Measurements from ENCODE around the gene DMBT1. TPM values are rescaled to one million over a fixed set of nuclear protein-coding genes. Genes with fewer than 3 reads are reported as not detected.

DMBT1 gene
- total RNA-seq, 1 donor from 2014 or later, result not detected

- no peak overlapping the region for H2AFZ ChIP-seq (ENCODE audit: low read depth, low read length)
- Mint-ChIP-seq H3K4me1 (ENCODE audit: low read depth, unreplicated experiment) (peaks cover 8% of the 10 kb centered on the region), H3K27me3 (ENCODE audit: low read depth, unreplicated experiment) (peaks cover 51% of the 10 kb centered on the region), H3K4me3 (ENCODE audit: unreplicated experiment) (no peak overlapping the region), H3K27ac (ENCODE audit: unreplicated experiment) (no peak overlapping the region), H3K36me3 (ENCODE audit: low read depth, unreplicated experiment) (peaks cover 3% of the 10 kb centered on the region), H3K9me3 (ENCODE audit: unreplicated experiment) (peaks cover 7% of the 10 kb centered on the region)
- H3K9me3 ChIP-seq (ENCODE audit: insufficient read depth, low read depth, low read length), result no peaks in the 10 kb centered on the region
- H3K4me2 ChIP-seq (ENCODE audit: low read length), result peak overlapping the region; percentile 23
- H3K36me3 ChIP-seq (ENCODE audit: insufficient read depth, low read length), result no peaks in the 10 kb centered on the region
- TF ChIP-seq, protein P1, sequence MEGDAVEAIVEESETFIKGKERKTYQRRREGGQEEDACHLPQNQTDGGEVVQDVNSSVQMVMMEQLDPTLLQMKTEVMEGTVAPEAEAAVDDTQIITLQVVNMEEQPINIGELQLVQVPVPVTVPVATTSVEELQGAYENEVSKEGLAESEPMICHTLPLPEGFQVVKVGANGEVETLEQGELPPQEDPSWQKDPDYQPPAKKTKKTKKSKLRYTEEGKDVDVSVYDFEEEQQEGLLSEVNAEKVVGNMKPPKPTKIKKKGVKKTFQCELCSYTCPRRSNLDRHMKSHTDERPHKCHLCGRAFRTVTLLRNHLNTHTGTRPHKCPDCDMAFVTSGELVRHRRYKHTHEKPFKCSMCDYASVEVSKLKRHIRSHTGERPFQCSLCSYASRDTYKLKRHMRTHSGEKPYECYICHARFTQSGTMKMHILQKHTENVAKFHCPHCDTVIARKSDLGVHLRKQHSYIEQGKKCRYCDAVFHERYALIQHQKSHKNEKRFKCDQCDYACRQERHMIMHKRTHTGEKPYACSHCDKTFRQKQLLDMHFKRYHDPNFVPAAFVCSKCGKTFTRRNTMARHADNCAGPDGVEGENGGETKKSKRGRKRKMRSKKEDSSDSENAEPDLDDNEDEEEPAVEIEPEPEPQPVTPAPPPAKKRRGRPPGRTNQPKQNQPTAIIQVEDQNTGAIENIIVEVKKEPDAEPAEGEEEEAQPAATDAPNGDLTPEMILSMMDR (IDR thresholded peaks at IDR 0.05; ENCODE audit: insufficient read depth, low read depth, low read length), result no peak
- no peak overlapping the region for H3K27ac ChIP-seq (ENCODE audit: low read depth, low read length)
- no peak overlapping the region for H3K9ac ChIP-seq (ENCODE audit: low read length)
- FAIRE-seq (no peak), DNase-seq (ENCODE audit: low read depth) (no peak)
- H3K79me2 ChIP-seq (ENCODE audit: insufficient read depth, low read length), result no peaks in the 10 kb centered on the region
- H4K20me1 ChIP-seq (ENCODE audit: insufficient read depth, low read length), result no peaks in the 10 kb centered on the region
- no peak overlapping the region for H3K4me3 ChIP-seq (ENCODE audit: insufficient read depth, low read depth, low read length)
- no peaks in the 10 kb centered on the region for H3K4me1 ChIP-seq (ENCODE audit: insufficient read depth, low read length)
- peaks cover 31% of the 10 kb centered on the region for H3K27me3 ChIP-seq (ENCODE audit: insufficient read depth, low read length)
Observed at GRCh38 chr10:122561212-122561611, 658 bp downstream of the DMBT1 start.

DNA sequence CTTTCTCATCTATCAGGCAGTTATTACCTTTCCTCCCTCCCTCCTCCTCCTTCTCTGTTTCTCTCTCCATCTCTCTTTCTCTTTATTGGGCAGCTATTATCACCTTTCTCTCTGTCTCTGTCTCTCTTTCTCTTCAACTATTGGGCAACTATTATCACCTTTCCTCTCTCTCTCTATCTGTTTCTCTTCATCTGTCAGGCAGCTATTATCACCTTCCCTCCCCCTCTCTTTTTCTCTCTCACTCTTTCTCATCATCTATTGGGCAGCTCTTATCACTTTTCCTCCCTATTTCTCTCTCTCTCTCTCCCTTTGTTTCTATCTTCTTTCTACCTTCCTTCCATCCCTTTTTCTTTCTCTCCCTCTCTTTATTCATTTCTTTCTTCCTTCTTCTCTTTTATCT is 1.2 kb downstream of the DMBT1 start:
- TF ChIP-seq, protein P1 (IDR thresholded peaks at IDR 0.05; ENCODE audit: insufficient read depth, low read depth, low read length), result no peak
- TF ChIP-seq EZH2 (IDR thresholded peaks at IDR 0.05; ENCODE audit: insufficient read depth, low read length), result no peak
- peaks cover 31% of the 10 kb centered on the region for H3K27me3 ChIP-seq (ENCODE audit: insufficient read depth, low read length)

DNA sequence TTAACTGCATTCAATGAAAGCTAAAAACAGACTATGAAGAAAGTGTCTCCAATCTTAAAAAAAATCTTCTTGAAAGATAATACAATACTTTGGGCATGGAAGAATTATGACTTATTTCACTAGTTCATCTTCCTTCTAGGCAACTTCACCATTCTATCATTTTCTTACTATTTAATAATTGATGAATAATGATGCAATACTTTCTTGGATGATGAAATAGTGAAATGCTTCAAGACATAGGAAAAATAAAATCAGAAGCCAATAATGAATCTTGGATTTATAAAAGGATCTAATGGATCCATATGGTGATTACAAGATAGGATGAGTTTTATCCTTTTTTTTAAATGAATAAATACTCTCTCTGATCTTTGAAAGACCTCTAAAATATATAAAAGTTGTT is 4.4 kb downstream of the DMBT1 start:
- Histone ChIP-seq H3K36me3 (ENCODE audit: insufficient read depth, low read length) (no peaks in the 10 kb centered on the region), H3K4me3 (ENCODE audit: insufficient read depth, low read depth, low read length) (no peak overlapping the region), H3K4me1 (ENCODE audit: insufficient read depth, low read length) (no peaks in the 10 kb centered on the region), H3K9ac (ENCODE audit: low read length) (no peak overlapping the region), H2AFZ (ENCODE audit: low read depth, low read length) (no peak overlapping the region), H3K27ac (ENCODE audit: low read depth, low read length) (no peak overlapping the region), H3K27me3 (ENCODE audit: insufficient read depth, low read length) (peaks cover 25% of the 10 kb centered on the region), H3K9me3 (ENCODE audit: insufficient read depth, low read depth, low read length) (no peaks in the 10 kb centered on the region), H3K4me2 (ENCODE audit: low read length) (no peak overlapping the region), H4K20me1 (ENCODE audit: insufficient read depth, low read length) (no peaks in the 10 kb centered on the region), H3K79me2 (ENCODE audit: insufficient read depth, low read length) (no peaks in the 10 kb centered on the region)
- TF ChIP-seq EZH2 (IDR thresholded peaks at IDR 0.05; ENCODE audit: insufficient read depth, low read length), result no peak
- TF ChIP-seq, protein P1 (IDR thresholded peaks at IDR 0.05; ENCODE audit: insufficient read depth, low read depth, low read length), result no peak
- DNase-seq (ENCODE audit: low read depth) (no peak), FAIRE-seq (no peak)
- H3K9me3 Mint-ChIP-seq (ENCODE audit: unreplicated experiment), result peaks cover 8% of the 10 kb centered on the region
- H3K27ac Mint-ChIP-seq (ENCODE audit: unreplicated experiment), result no peak overlapping the region
- no peak overlapping the region for H3K4me3 Mint-ChIP-seq (ENCODE audit: unreplicated experiment)
- peaks cover 5% of the 10 kb centered on the region for H3K4me1 Mint-ChIP-seq (ENCODE audit: low read depth, unreplicated experiment)
- peaks cover 62% of the 10 kb centered on the region for H3K27me3 Mint-ChIP-seq (ENCODE audit: low read depth, unreplicated experiment)
- H3K36me3 Mint-ChIP-seq (ENCODE audit: low read depth, unreplicated experiment), result peaks cover 1% of the 10 kb centered on the region

More for the DNA sequence above, 1.2 kb downstream of the DMBT1 start:
- H3K9ac ChIP-seq (ENCODE audit: low read length), result no peak overlapping the region
- FAIRE-seq (no peak), DNase-seq (ENCODE audit: low read depth) (no peak)
- no peaks in the 10 kb centered on the region for H3K79me2 ChIP-seq (ENCODE audit: insufficient read depth, low read length)
- H3K4me3 Mint-ChIP-seq (ENCODE audit: unreplicated experiment), result no peak overlapping the region
- H3K36me3 ChIP-seq (ENCODE audit: insufficient read depth, low read length), result no peaks in the 10 kb centered on the region
- H3K4me2 ChIP-seq (ENCODE audit: low read length), result peak overlapping the region; percentile 23
- no peaks in the 10 kb centered on the region for H3K9me3 ChIP-seq (ENCODE audit: insufficient read depth, low read depth, low read length)
- no peak overlapping the region for H3K4me3 ChIP-seq (ENCODE audit: insufficient read depth, low read depth, low read length)
- no peak overlapping the region for H3K27ac ChIP-seq (ENCODE audit: low read depth, low read length)
- H3K36me3 Mint-ChIP-seq (ENCODE audit: low read depth, unreplicated experiment), result peaks cover 3% of the 10 kb centered on the region
- no peak overlapping the region for H2AFZ ChIP-seq (ENCODE audit: low read depth, low read length)
- H4K20me1 ChIP-seq (ENCODE audit: insufficient read depth, low read length), result no peaks in the 10 kb centered on the region
- H3K4me1 ChIP-seq (ENCODE audit: insufficient read depth, low read length), result no peaks in the 10 kb centered on the region
- H3K27ac Mint-ChIP-seq (ENCODE audit: unreplicated experiment), result no peak overlapping the region
- H3K27me3 Mint-ChIP-seq (ENCODE audit: low read depth, unreplicated experiment), result peaks cover 51% of the 10 kb centered on the region
- peaks cover 3% of the 10 kb centered on the region for H3K9me3 Mint-ChIP-seq (ENCODE audit: unreplicated experiment)
- H3K4me1 Mint-ChIP-seq (ENCODE audit: low read depth, unreplicated experiment), result peaks cover 8% of the 10 kb centered on the region
